GM12864 (cell line): ENCODE data around the gene TMEM200A.

Source experiments
- DNase-seq: peaks from one replicate; pipeline ENCODE4 v3.0.0-alpha.2; 2011; ENCODE audit warnings: low read depth
- H3K4me3 ChIP-seq: 2 replicates; pipeline ENCODE4 v1.5.1; 2011; ENCODE audit warnings: mild to moderate bottlenecking, low read depth, low read length, control low read depth
- TF ChIP-seq, protein P1 (sequence below): IDR thresholded peaks from 2 replicates; pipeline ENCODE4 v1.5.1; 2011; ENCODE audit warnings: low read depth, mild to moderate bottlenecking, moderate library complexity, low read length, control low read depth, inconsistent platforms; ENCODE audit errors: missing control alignments

Gene TMEM200A

DNA sequence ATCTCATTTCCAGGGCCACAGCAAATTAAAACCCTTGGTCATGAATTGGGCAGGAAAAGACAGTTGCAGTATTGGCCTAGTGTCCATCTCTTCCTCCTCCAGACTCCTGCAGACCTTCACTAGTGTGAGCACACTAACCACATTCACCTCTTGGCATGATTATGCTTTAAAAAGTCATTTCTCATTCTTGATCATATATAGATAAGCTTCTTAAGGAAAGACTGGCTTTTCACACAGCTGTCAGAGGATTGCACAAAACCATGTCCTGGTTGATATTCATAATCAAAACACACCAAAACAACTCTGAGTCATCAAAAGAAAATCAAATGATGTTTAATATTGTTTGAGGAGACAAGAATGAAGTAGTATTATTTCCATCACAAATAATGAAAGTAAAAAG is 52.1 kb downstream of the TMEM200A start:
- DNase-seq, result no peak
- H3K4me3 ChIP-seq, result no peak overlapping the region
- TF ChIP-seq, protein P1, sequence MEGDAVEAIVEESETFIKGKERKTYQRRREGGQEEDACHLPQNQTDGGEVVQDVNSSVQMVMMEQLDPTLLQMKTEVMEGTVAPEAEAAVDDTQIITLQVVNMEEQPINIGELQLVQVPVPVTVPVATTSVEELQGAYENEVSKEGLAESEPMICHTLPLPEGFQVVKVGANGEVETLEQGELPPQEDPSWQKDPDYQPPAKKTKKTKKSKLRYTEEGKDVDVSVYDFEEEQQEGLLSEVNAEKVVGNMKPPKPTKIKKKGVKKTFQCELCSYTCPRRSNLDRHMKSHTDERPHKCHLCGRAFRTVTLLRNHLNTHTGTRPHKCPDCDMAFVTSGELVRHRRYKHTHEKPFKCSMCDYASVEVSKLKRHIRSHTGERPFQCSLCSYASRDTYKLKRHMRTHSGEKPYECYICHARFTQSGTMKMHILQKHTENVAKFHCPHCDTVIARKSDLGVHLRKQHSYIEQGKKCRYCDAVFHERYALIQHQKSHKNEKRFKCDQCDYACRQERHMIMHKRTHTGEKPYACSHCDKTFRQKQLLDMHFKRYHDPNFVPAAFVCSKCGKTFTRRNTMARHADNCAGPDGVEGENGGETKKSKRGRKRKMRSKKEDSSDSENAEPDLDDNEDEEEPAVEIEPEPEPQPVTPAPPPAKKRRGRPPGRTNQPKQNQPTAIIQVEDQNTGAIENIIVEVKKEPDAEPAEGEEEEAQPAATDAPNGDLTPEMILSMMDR, result no peak

DNA sequence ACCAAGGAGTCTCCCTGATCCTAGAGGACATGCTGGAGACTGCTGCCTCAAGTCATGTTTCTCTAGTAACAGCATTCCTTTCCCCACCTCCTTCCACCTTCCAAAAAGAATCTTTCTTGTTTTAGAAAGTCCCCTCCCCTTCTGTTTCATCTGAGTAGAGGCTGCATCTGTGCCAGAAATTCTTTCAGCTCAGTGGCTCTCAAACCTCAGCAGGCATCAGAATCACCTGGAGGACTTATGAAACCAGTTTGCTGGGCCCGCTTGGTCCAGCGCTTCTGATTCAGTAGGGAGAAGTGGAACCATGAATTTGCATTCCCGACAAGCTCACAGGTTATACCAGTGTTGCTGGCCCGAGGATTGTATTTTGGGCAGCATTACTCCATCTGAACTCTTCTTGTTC is 55.1 kb downstream of the TMEM200A start:
- no peak overlapping the region for H3K4me3 ChIP-seq
- DNase-seq, result no peak
- TF ChIP-seq, protein P1, result no peak

DNA sequence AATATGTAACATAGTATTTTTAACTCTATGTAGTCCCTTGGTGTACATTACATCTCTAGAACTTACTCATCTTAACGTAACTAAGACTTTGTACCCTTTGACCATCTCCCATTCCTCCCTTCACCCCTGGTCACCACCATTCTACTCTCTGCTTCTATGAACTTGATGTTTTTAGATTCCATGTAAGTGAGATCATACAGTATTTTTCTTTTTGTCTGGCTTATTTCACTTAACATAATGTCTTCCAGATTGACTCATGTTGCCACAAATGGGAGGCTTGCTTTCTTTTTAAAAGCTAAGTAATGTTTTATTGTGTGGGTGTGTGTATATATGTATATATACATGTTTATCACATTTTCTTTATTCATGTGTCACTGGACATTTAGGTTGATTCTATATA is 55.8 kb downstream of the TMEM200A start:
- H3K4me3 ChIP-seq, result no peak overlapping the region
- DNase-seq, result no peak
- TF ChIP-seq, protein P1, result no peak

DNA sequence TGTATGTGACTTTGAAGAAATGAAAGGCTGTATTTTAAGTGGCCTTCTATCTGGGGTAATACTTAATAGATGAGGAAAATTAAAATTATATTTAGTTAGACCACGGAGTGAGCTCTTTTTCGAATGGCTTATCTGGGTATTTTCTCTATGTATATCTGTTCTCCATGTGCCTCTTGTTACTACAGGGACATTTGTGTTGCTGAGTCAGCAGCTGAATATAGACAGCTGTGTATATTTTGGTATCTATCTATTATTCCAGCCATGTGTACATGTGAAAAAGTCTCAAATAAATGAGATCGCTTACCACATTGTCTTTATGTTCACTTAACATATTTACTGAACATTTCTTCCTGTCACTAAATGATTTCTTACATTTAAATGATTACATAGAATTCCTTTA is 57.2 kb downstream of the TMEM200A start:
- no peak for DNase-seq
- TF ChIP-seq, protein P1, result no peak
- no peak overlapping the region for H3K4me3 ChIP-seq

DNA sequence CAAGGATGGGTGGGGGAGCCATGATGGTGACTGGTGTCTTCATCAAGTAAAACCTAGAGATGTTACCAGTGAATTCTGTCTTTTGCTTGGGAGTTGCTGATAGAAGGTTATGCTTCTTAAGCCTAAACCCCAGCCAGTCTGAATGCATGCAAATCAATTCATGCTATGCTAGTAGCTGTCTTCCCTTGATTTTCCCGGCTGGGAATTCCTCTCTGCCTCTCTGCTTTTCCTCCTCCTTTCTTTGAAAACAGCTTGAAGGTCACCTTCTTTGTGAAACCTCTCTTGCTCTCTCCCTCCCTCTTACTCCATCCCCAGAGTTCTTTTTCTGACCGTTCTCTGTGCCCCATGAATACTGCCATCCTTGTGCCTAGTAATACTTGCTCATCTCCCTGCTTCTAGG is 58.9 kb downstream of the TMEM200A start:
- DNase-seq, result no peak
- TF ChIP-seq, protein P1, result no peak
- H3K4me3 ChIP-seq, result no peak overlapping the region

DNA sequence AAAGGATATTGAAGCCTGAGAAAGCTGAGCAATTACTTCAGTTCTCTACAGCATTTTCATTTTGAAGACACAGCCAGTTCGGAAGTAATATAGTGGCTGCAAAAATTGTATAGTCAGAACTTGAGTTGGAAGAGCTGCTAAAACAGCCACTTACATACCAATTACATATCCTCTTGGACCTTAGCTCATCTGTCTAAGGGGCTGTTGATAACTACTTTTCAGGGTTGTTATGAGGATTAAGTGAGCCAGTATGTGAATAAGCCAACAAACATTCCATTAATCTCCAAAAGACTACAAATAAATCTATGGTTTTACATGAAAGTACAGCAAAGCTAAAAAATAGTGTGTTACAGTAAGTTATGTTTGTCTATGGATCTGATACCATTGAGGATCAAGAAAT is 59.7 kb downstream of the TMEM200A start:
- TF ChIP-seq, protein P1, result no peak
- DNase-seq, result no peak
- no peak overlapping the region for H3K4me3 ChIP-seq

DNA sequence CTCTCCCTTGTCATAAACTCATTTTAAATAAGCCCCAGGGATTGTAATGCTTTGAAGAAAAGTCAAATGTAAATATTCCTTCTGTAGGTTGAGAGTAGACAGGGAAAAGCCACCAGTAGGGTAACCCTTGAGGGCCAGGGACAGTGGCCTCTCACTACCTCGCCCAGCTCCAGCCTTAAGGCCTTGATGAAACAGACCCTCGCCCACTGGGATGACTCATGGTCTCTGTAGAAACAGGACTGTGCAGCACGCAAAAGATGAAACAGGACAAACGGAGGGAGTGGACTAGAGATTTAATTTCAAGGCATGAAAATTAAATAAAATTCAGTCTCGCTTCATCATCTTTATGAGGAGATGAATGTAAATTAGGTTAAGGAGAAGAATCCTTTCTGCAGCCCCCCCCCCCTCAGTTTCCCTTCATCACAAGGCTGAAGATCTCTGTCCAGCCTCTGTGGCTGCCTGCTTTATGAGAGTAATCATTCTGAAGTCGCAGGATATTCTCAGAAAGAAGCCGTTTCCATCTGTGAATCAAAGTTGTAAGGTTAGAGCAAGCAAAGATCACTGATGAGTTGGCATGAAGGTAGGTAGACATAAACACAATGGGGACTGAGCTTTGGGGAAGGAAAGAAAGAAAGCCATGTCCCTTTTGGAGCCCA is 60.4 kb downstream of the TMEM200A start:
- no peak overlapping the region for H3K4me3 ChIP-seq
- no peak for DNase-seq
- TF ChIP-seq, protein P1, result no peak
